Epithelial cell of esophagus (primary cell): ENCODE results near the gene AMOTL2.

Source experiments
- DNase-seq: peaks from one replicate; pipeline ENCODE4 v3.0.0; 2010; ENCODE audit warnings: low read depth
- H3K4me3 ChIP-seq: 2 replicates; pipeline ENCODE4 v1.5.1; 2011; ENCODE audit warnings: mild to moderate bottlenecking, low read length, control low read depth
- TF ChIP-seq, protein P1 (sequence below): IDR thresholded peaks from 2 replicates; pipeline ENCODE4 v1.5.1; 2011; ENCODE audit warnings: low read depth, mild to moderate bottlenecking, low read length, control low read depth, inconsistent platforms; ENCODE audit not compliant: insufficient read depth; ENCODE audit errors: missing control alignments

AMOTL2 gene

DNA sequence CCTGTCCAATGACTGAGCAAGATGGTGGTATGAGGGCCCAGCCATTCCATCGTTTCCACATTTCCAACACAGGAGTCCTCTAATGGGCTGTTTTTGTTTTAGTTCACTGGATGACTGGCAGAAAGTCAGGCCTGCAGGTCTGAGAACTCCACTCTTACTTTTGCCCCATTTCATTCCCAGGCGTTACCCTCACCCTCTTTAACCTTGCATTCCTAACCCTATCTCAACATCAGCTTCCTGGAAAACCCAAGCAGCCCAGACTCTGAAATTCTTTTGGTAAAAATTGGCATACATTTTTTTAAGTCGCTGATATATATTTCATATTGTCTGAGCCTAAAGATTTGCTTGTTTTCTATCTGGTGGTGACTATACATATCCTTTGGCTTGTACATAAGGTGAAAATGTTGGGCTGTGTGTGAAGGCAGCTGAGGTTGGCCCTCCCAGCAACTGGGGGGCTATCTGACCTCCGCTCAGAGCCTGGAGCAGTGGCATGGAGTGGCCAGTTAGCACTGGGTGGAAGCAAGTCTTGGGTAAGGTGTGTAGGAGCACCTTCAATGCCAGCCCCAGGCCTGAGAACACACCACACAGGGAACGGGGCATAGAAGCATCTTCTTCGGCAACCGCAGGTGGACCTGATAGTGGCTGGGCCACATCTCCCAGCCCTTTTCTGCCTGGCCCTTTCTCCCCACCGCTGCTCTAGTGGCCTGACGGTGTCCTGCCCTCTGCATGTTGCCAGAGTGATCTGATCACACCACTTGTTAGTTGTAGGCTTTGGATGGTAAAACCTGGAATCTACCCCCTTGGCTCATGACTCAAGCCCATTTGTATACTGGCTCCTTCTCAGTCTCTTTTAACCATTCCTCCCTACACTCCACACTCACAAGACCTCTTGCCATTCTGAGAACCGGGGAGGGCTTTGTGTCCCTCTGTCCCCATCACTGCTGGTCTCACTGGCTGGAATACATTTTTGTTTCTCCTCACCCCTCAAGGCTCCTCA is 50.0 kb downstream of the AMOTL2 start:
- H3K4me3 ChIP-seq: no peak overlapping the region

DNA sequence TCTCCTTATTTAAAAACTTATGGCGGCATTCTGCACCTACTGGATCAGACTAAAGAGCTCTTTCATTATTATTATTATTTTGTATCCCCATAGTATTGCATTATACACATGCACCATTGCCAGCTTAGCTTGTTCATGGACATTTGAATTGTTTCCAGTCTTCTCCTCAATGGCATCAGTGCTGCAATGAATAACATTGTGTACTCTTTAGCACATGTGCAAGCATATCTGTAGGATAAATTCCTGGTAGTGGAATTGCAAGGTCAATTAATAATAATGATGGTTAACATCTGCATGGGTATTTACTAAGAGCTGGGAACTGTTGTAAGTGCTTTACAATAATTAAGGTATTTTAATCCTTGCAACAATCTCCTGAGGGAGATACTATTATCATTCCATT is 52.0 kb downstream of the AMOTL2 start:
- TF ChIP-seq, protein P1, sequence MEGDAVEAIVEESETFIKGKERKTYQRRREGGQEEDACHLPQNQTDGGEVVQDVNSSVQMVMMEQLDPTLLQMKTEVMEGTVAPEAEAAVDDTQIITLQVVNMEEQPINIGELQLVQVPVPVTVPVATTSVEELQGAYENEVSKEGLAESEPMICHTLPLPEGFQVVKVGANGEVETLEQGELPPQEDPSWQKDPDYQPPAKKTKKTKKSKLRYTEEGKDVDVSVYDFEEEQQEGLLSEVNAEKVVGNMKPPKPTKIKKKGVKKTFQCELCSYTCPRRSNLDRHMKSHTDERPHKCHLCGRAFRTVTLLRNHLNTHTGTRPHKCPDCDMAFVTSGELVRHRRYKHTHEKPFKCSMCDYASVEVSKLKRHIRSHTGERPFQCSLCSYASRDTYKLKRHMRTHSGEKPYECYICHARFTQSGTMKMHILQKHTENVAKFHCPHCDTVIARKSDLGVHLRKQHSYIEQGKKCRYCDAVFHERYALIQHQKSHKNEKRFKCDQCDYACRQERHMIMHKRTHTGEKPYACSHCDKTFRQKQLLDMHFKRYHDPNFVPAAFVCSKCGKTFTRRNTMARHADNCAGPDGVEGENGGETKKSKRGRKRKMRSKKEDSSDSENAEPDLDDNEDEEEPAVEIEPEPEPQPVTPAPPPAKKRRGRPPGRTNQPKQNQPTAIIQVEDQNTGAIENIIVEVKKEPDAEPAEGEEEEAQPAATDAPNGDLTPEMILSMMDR: no peak
- no peak for DNase-seq
- H3K4me3 ChIP-seq: no peak overlapping the region

More for the DNA sequence above, 50.0 kb downstream of the AMOTL2 start:
- no peak for DNase-seq
- TF ChIP-seq, protein P1: no peak

DNA sequence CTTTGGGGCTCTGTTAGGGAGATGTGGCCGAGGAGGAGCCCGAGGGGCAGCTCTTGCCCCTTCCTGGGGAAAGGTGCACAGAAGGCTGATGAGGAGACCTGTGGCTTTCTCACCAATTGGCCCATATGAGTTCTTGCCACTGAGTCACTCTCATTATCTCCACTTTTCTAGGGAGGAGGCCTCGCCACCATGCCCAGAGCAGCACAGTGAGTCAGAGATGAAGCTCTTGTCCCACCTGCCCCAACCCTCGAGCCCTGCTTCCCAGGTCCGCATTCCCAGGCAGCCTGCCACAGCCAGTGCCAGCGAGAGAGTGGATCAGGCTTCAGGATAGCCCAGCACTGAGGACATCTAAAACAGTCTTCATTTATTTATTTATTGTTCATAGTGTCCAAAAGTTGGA is 53.5 kb downstream of the AMOTL2 start:
- H3K4me3 ChIP-seq: no peak overlapping the region
- DNase-seq: peak; percentile 86
- TF ChIP-seq, protein P1: no peak

DNA sequence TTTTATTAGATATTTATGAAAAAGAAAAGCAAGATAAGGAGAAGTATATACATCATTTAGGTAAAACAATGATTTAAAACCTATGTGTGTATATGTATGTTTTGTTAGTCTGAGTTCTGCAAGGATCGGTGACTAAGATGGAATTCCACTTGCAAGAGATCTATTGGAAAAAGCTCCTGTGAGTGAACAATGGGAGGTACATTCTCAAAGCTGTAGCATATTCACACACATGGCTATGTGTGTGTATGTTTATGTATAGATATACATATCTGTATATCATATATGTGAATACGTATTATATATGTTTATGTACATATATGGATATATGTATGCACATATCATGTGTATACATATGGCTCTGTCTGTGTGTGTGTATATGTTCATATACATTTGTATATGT is 54.3 kb downstream of the AMOTL2 start:
- TF ChIP-seq, protein P1: no peak
- DNase-seq: no peak
- no peak overlapping the region for H3K4me3 ChIP-seq

DNA sequence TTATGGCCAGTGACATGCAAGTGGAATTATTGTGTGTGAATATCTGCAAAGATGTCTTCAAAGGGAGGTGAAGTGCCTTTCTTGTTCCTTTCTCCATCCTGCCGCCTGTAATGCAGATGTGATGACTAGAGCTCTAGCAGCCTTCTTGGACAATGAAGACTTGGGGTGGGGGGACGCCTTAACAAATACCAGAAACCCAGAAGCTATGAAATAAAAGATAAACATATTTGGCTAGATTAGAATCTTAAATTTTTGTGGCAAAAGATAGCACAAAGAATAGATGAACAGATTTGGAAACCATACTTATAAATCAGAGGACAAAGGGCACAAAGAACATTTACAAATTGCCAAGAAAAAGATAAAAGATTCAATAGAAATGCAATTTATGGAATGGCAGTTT is 56.1 kb downstream of the AMOTL2 start:
- no peak overlapping the region for H3K4me3 ChIP-seq
- TF ChIP-seq, protein P1: no peak
- no peak for DNase-seq

DNA sequence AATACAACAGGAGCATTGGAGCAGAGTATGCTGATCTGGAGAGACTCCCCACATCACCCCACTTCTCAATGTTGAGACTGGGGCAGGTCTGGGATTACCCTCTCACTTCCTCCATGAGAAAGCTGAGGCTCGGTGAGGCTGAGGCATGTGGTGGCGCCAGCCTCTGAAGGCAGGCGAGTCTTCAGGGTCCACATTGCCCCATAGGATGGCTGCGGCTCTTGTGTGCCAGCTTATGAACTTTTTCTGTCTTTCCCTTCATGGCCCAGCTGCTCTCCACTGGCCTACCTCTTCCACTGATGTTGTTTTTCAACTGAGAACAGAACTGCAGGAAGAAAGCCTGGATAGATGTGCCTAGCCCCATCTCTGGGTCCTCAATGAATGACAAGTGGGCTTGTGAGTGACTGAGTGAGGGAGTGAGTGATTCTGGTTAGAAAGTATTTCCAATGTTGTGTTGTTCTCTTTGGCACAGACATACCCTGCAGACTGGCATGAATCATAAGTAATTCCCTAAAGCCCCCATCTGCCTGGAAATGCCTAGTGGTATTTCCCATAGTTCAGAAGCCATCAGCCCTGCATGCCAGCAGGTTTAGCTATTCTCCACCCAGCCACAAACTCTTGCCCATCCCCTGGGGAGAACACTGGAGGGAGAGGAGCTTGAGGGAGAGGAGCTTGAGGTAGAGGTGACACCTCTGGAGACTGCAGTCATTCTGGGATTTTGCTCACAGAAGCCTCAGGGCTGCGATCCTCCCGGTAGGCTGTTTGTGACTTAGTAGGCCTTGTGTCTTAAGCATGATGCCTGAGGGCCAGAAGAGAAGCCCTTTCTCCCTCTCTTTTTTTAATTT is 56.9 kb downstream of the AMOTL2 start:
- no peak overlapping the region for H3K4me3 ChIP-seq
- DNase-seq: peak; percentile 84
- TF ChIP-seq, protein P1: no peak
